ENCODE measurements around the gene ITPR1. TPM values are rescaled to one million over a fixed set of nuclear protein-coding genes. Genes with fewer than 3 reads are reported as not detected.

Gene ITPR1
- total RNA-seq, 1 experiment from 2014 or later, result 8.7 TPM

- Histone ChIP-seq H3K27ac (ENCODE audit: low read length) (peak overlapping the region; percentile 75), H3K9me3 (ENCODE audit: control insufficient read depth, insufficient read depth, low read depth, low read length) (no peaks in the 10 kb centered on the region), H3K4me3 (ENCODE audit: low read depth in 2 of 2, low read length in 2 of 2) (no peak overlapping the region), H3K36me3 (ENCODE audit: control insufficient read depth, insufficient read depth, low read length) (no peaks in the 10 kb centered on the region), H3K4me1 (ENCODE audit: control insufficient read depth, insufficient read depth, low read length) (peaks cover 21% of the 10 kb centered on the region), H3K27me3 (ENCODE audit: control insufficient read depth, insufficient read depth, low read length) (no peaks in the 10 kb centered on the region)
- ChIA-PET POLR2A (interaction anchor here (0.6 kb wide), 1 partner anchor 39 kb away, joined by 4 read pairs; no protein-coding TSS in a partner anchor), CTCF (no interaction called here)
- no peak for ATAC-seq
- in situ Hi-C loops (cut with HindIII; ENCODE audit: low pct_unique_long_range_greater_than_20kb, low sequenced_read_pairs), result no loop called here
- TF ChIP-seq TCF7L2 (IDR thresholded peaks at IDR 0.05; ENCODE audit: low read depth, low read length), result no peak
- TF ChIP-seq POLR2AphosphoS5 (IDR thresholded peaks at IDR 0.05; ENCODE audit: low read depth, low read length), result no peak
- TF ChIP-seq SIN3A (IDR thresholded peaks at IDR 0.05; ENCODE audit: borderline replicate concordance, insufficient read depth, low read depth, low read length), result no peak
- no peak for TF ChIP-seq REST (IDR thresholded peaks at IDR 0.05; ENCODE audit: insufficient read depth in 1 of 2, low read depth in 2 of 2, low read length in 1 of 2)
- no peak for TF ChIP-seq CTCF (IDR thresholded peaks at IDR 0.05)
- no peak for DNase-seq (ENCODE audit: low read depth, low spot score)
- no TSS peak for BruUV-seq (replicated peaks)
- intact Hi-C loops (cut with micrococcal nuclease; ENCODE audit: unreplicated experiment), result no loop called here
These were observed 253.3 kb downstream of the ITPR1 start for GRCh38 chr3:4746241-4746958.

- DNase-seq (ENCODE audit: low read depth, low spot score), result no peak
- peaks cover 11% of the 10 kb centered on the region for H3K4me1 ChIP-seq (ENCODE audit: control insufficient read depth, insufficient read depth, low read length)
- CTCF ChIA-PET, result no interaction called here
- TF ChIP-seq TCF7L2 (IDR thresholded peaks at IDR 0.05; ENCODE audit: low read depth, low read length) (no peak), CTCF (IDR thresholded peaks at IDR 0.05) (no peak), SIN3A (IDR thresholded peaks at IDR 0.05; ENCODE audit: borderline replicate concordance, insufficient read depth, low read depth, low read length) (no peak), REST (IDR thresholded peaks at IDR 0.05; ENCODE audit: insufficient read depth in 1 of 2, low read depth in 2 of 2, low read length in 1 of 2) (no peak), POLR2AphosphoS5 (IDR thresholded peaks at IDR 0.05; ENCODE audit: low read depth, low read length) (no peak)
- in situ Hi-C loops (cut with HindIII; ENCODE audit: low pct_unique_long_range_greater_than_20kb, low sequenced_read_pairs), result no loop called here
- intact Hi-C loops (cut with micrococcal nuclease; ENCODE audit: unreplicated experiment), result no loop called here
- no TSS peak for BruUV-seq (replicated peaks)
- H3K27me3 ChIP-seq (ENCODE audit: control insufficient read depth, insufficient read depth, low read length), result no peaks in the 10 kb centered on the region
- H3K4me3 ChIP-seq (ENCODE audit: low read depth in 2 of 2, low read length in 2 of 2), result no peak overlapping the region
- peak overlapping the region; percentile 44; the same call in 1 of the 2 replicates for H3K27ac ChIP-seq (ENCODE audit: low read length)
- no peak for ATAC-seq
- H3K36me3 ChIP-seq (ENCODE audit: control insufficient read depth, insufficient read depth, low read length), result no peaks in the 10 kb centered on the region
- no peaks in the 10 kb centered on the region for H3K9me3 ChIP-seq (ENCODE audit: control insufficient read depth, insufficient read depth, low read depth, low read length)
- POLR2A ChIA-PET, result no interaction called here
These were observed 255.0 kb downstream of the ITPR1 start for GRCh38 chr3:4748127-4748526.

Measured in Panc1 (cell line).